Measurements from ENCODE around the gene FOXP2.

DNA sequence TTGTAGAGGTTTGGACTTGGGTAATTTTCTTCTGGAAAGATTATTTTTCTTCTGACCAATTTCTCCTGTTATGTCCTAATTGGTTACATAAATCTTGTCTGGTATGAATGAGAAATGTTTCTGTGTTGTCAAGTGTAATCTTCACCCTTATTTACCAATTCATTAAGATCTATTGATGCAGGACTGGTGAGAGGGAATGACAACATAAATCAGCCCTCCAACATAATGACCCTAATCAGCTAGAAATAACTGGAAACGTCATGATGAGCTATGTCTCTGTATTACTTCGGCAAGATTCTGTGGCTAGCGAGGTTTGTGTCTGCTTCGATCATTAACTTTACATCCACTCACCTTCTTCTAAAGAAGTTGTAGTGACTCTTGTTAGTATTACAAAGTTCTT is 3.5 kb downstream of the FOXP2 start:
- TF ChIP-seq HDAC1 (CRISPR knock-in tag; IDR thresholded peaks at IDR 0.05) (no peak), ZNF501 (CRISPR knock-in tag; IDR thresholded peaks at IDR 0.05) (no peak), NPAS2 (CRISPR knock-in tag; IDR thresholded peaks at IDR 0.05; ENCODE audit: borderline replicate concordance) (no peak), GPN1 (CRISPR knock-in tag; IDR thresholded peaks at IDR 0.05; ENCODE audit: borderline replicate concordance) (no peak), POLR2AphosphoS5 (IDR thresholded peaks at IDR 0.05; ENCODE audit: low read depth, low read length) (no peak), DPF2 (CRISPR knock-in tag; IDR thresholded peaks at IDR 0.05; ENCODE audit: borderline replicate concordance, low read depth) (no peak), ZBTB10 (CRISPR knock-in tag; IDR thresholded peaks at IDR 0.05; ENCODE audit: borderline replicate concordance) (no peak), HNRNPL (IDR thresholded peaks at IDR 0.05; ENCODE audit: low read depth, low read length) (no peak), NCOR1 (IDR thresholded peaks at IDR 0.05; ENCODE audit: borderline replicate concordance, low read length) (no peak)
